ENCODE results near the gene LPP. TPM values are rescaled to one million over a fixed set of nuclear protein-coding genes. Genes with fewer than 3 reads are reported as not detected.
A peak's percentile ranks its signal among the peaks of the same experiment; 100 is the strongest.

The LPP gene
- total RNA-seq, 1 donor from 2014 or later = 109 TPM

- no peak for DNase-seq
- intact Hi-C loops (cut with micrococcal nuclease) = no loop called here
- ATAC-seq = no peak
Observed at GRCh38 chr3:188164248-188164687, 10.3 kb downstream of the LPP start.

GRCh38 chr3:188165596-188165995, 11.6 kb downstream of the LPP start:
- DNase-seq (no peak), ATAC-seq (no peak)
- intact Hi-C loops (cut with micrococcal nuclease) = no loop called here

GRCh38 chr3:188166441-188166840, 12.5 kb downstream of the LPP start:
- no peak for DNase-seq
- intact Hi-C loops (cut with micrococcal nuclease) = no loop called here
- no peak for ATAC-seq

GRCh38 chr3:188168186-188168585, 14.2 kb downstream of the LPP start:
- no peak for DNase-seq
- ATAC-seq = no peak
- intact Hi-C loops (cut with micrococcal nuclease) = no loop called here

GRCh38 chr3:188168648-188169047, 14.7 kb downstream of the LPP start:
- intact Hi-C loops (cut with micrococcal nuclease) = no loop called here
- ATAC-seq = no peak
- no peak for DNase-seq

GRCh38 chr3:188169830-188170455, 16.0 kb downstream of the LPP start:
- intact Hi-C loops (cut with micrococcal nuclease) = no loop called here
- DNase-seq = peak; percentile 53
- peak; percentile 57 for ATAC-seq

- DNase-seq = no peak
- intact Hi-C loops (cut with micrococcal nuclease) = no loop called here
Observed at GRCh38 chr3:188170461-188171459, 16.8 kb downstream of the LPP start.

GRCh38 chr3:188171682-188172467, 17.9 kb downstream of the LPP start:
- DNase-seq = no peak

More at GRCh38 chr3:188170461-188171459, 16.8 kb downstream of the LPP start:
- no peak for ATAC-seq

GRCh38 chr3:188174317-188175044, 20.5 kb downstream of the LPP start:
- no peak for ATAC-seq
- intact Hi-C loops (cut with micrococcal nuclease) = no loop called here
- DNase-seq = no peak

More at GRCh38 chr3:188171682-188172467, 17.9 kb downstream of the LPP start:
- intact Hi-C loops (cut with micrococcal nuclease) = no loop called here
- peak; percentile 68 for ATAC-seq

- ATAC-seq (no peak), DNase-seq (no peak)
- intact Hi-C loops (cut with micrococcal nuclease) = no loop called here
Observed at GRCh38 chr3:188176476-188176875, 22.5 kb downstream of the LPP start.

- ATAC-seq = no peak
- intact Hi-C loops (cut with micrococcal nuclease) = no loop called here
- no peak for DNase-seq
Observed at GRCh38 chr3:188176884-188177283, 22.9 kb downstream of the LPP start.

- intact Hi-C loops (cut with micrococcal nuclease) = no loop called here
- ATAC-seq (no peak), DNase-seq (no peak)
Observed at GRCh38 chr3:188177721-188178120, 23.8 kb downstream of the LPP start.

GRCh38 chr3:188178293-188178936, 24.5 kb downstream of the LPP start:
- no peak for DNase-seq
- intact Hi-C loops (cut with micrococcal nuclease) = no loop called here
- ATAC-seq = no peak

- intact Hi-C loops (cut with micrococcal nuclease) = no loop called here
- DNase-seq (peak; percentile 48), ATAC-seq (peak; percentile 80)
Observed at GRCh38 chr3:188179006-188179966, 25.3 kb downstream of the LPP start.

GRCh38 chr3:188180114-188180513, 26.2 kb downstream of the LPP start:
- intact Hi-C loops (cut with micrococcal nuclease) = no loop called here
- DNase-seq (no peak), ATAC-seq (peak; percentile 27)

GRCh38 chr3:188183452-188183851, 29.5 kb downstream of the LPP start:
- intact Hi-C loops (cut with micrococcal nuclease) = no loop called here
- no peak for ATAC-seq
- DNase-seq = no peak

- intact Hi-C loops (cut with micrococcal nuclease) = no loop called here
- ATAC-seq (peak; percentile 28), DNase-seq (no peak)
Observed at GRCh38 chr3:188184160-188184559, 30.2 kb downstream of the LPP start.

All from left ventricle myocardium superior (tissue), 1 donor.